Naive thymus-derived CD4-positive, alpha-beta T cell (primary cell): Measurements from ENCODE around the gene GPR180. TPM values are rescaled to one million over a fixed set of nuclear protein-coding genes. Genes with fewer than 3 reads are reported as not detected.
A peak's percentile ranks its signal among the peaks of the same experiment; 100 is the strongest.

Experiments
- ATAC-seq: fragments of 150-1000 bp; cut with Tn5 transposase; 2 replicates; pipeline ENCODE4 v1.10.0; 2021; ENCODE audit warnings: mild to moderate bottlenecking, moderate library complexity
- CTCF ChIA-PET: fragments of 350-600 bp; sonication (Branson Sonifier 250); formaldehyde crosslinking; loops from one replicate; lab custom pipeline; 2021; ENCODE audit warnings: antibody characterized with exemption; lab: Charles Lee
- POLR2A ChIA-PET: fragments of 350-600 bp; sonication (Branson Sonifier 250); formaldehyde crosslinking; loops from one replicate; lab custom pipeline; 2021; ENCODE audit warnings: antibody characterized with exemption, inconsistent platforms; lab: Charles Lee
- DNase-seq, 9 donors: peaks; one replicate each; pipeline versions ENCODE4 v3.0.0 to v3.0.0-alpha.2; 2020 to 2022; ENCODE audit warnings: mixed read lengths in 1 of 9
- H3K27ac ChIP-seq: one replicate; pipeline ENCODE4 v1.7.0; 2013; ENCODE audit warnings: mild to moderate bottlenecking, low read depth, low read length, moderate library complexity
- H3K27me3 ChIP-seq, 2 donors: one replicate each; pipeline ENCODE4 v1.7.0; 2013; ENCODE audit warnings: low read length in 2 of 2, mild to moderate bottlenecking in 2 of 2, moderate library complexity in 2 of 2; ENCODE audit not compliant: control insufficient read depth in 2 of 2, insufficient read depth in 2 of 2
- H3K36me3 ChIP-seq, 3 experiments: 1 replicate in 2 of 3; 2 replicates in 1 of 3; pipeline ENCODE4 v1.7.0; 2013; ENCODE audit warnings: low read length in 3 of 3, mild to moderate bottlenecking in 3 of 3, moderate library complexity in 1 of 3; ENCODE audit not compliant: insufficient read depth in 3 of 3, control insufficient read depth in 2 of 3
- H3K4me1 ChIP-seq, 2 donors: one replicate each; pipeline ENCODE4 v1.7.0; 2013; ENCODE audit warnings: low read length in 2 of 2, mild to moderate bottlenecking in 2 of 2, moderate library complexity in 1 of 2; ENCODE audit not compliant: control insufficient read depth in 2 of 2, insufficient read depth in 2 of 2
- H3K4me3 ChIP-seq: 2 replicates; pipeline ENCODE4 v1.7.0; 2013; ENCODE audit warnings: mild to moderate bottlenecking, low read length
- H3K9me3 ChIP-seq, 3 experiments: 1 replicate in 2 of 3; 2 replicates in 1 of 3; pipeline ENCODE4 v1.7.0; 2013; ENCODE audit warnings: low read length in 3 of 3; ENCODE audit not compliant: control insufficient read depth in 2 of 3
- H3K27ac Mint-ChIP-seq, 9 donors: one replicate each; pipeline ENCODE4 v1.8.0; 2020 to 2022; ENCODE audit warnings: mixed read lengths in 9 of 9, mild to moderate bottlenecking in 8 of 9, moderate library complexity in 5 of 9, inconsistent platforms in 2 of 9
- H3K27me3 Mint-ChIP-seq, 5 donors: one replicate each; pipeline ENCODE4 v1.8.0; 2021 to 2022; ENCODE audit warnings: mixed read lengths in 5 of 5, mild to moderate bottlenecking in 1 of 5
- H3K36me3 Mint-ChIP-seq, 5 donors: one replicate each; pipeline ENCODE4 v1.8.0; 2020 to 2022; ENCODE audit warnings: mixed read lengths in 5 of 5, mild to moderate bottlenecking in 3 of 5, inconsistent platforms in 1 of 5
- H3K4me1 Mint-ChIP-seq, 7 donors: one replicate each; pipeline ENCODE4 v1.8.0; 2020 to 2022; ENCODE audit warnings: mixed read lengths in 7 of 7, mild to moderate bottlenecking in 3 of 7, inconsistent platforms in 1 of 7
- H3K4me3 Mint-ChIP-seq, 10 donors: one replicate each; pipeline ENCODE4 v1.8.0; 2020 to 2022; ENCODE audit warnings: mild to moderate bottlenecking in 10 of 10, mixed read lengths in 10 of 10, moderate library complexity in 6 of 10, inconsistent platforms in 2 of 10
- H3K9me3 Mint-ChIP-seq, 11 donors: one replicate each; pipeline ENCODE4 v1.8.0; 2020 to 2022; ENCODE audit warnings: mixed read lengths in 11 of 11, mild to moderate bottlenecking in 4 of 11, inconsistent platforms in 1 of 11, moderate library complexity in 1 of 11
- intact Hi-C, 2 donors: fragments of 100-400 bp; cut with micrococcal nuclease; formaldehyde crosslinking; loops; one replicate each; pipeline ENCODE4 v1.15.1; 2023
- polyA plus RNA-seq, 2 donors: library from polyadenylated mRNA; unstranded; fragments of 300-500 nt; fragmentation: Illumina TruSeq; gene quantifications; one replicate each; pipeline ENCODE4 v1.2.3, GENCODE V29; 2021
- total RNA-seq, 6 experiments: library from RNA in 5 of 6; stranded (reverse) in 5 of 6; gene quantifications; 1 replicate in 5 of 6; 2 replicates in 1 of 6; pipeline ENCODE4 v1.2.3 and lab custom pipeline; 2021 to 2026

Gene GPR180
- total and polyA plus RNA-seq, 7 experiments from 2014 or later: 1.3 to 7.0 (median 2.2) TPM

GRCh38 chr13:94599877-94600276 is 1.8 kb upstream of the GPR180 start:
- CTCF ChIA-PET: interaction anchor here (0.6 kb wide), 1 partner anchor 160 kb away, joined by 3 read pairs; no protein-coding TSS in a partner anchor
- no peaks in the 10 kb centered on the region for H3K27me3 Mint-ChIP-seq
- Histone ChIP-seq H3K4me3 (no peak overlapping the region), H3K27me3 (no peaks in the 10 kb centered on the region), H3K4me1 (peaks cover 6 to 14% of the 10 kb centered on the region in 2 donors), H3K36me3 (peaks cover 0 to 8% (median 0%) of the 10 kb centered on the region in 3 experiments), H3K27ac (no peak overlapping the region), H3K9me3 (no peaks in the 10 kb centered on the region)
- peak overlapping the region in 1 of 9 donors; percentile 87 for H3K27ac Mint-ChIP-seq
- H3K9me3 Mint-ChIP-seq: peaks cover 0 to 5% (median 0%) of the 10 kb centered on the region in 11 donors
- peaks cover 24 to 53% (median 34%) of the 10 kb centered on the region in 7 donors for H3K4me1 Mint-ChIP-seq
- ATAC-seq (no peak), DNase-seq (no peak)
- peak overlapping the region in 2 of 10 donors; percentile 25 to 48 for H3K4me3 Mint-ChIP-seq
- POLR2A ChIA-PET: interaction anchor here (4.2 kb wide), 1 partner anchor 50 kb away, joined by 26 read pairs; no protein-coding TSS in a partner anchor
- H3K36me3 Mint-ChIP-seq: peaks cover 0 to 14% (median 0%) of the 10 kb centered on the region in 5 donors
- intact Hi-C loops: loop anchor here (2.0 to 5.0 kb wide), 3 partner anchors 17 to 283 kb away; no protein-coding TSS in a partner anchor

- Mint-ChIP-seq H3K4me1 (peaks cover 19 to 48% (median 38%) of the 10 kb centered on the region in 7 donors), H3K36me3 (peaks cover 5 to 23% (median 9%) of the 10 kb centered on the region in 5 donors), H3K4me3 (peak overlapping the region; percentile 79 to 90 (median 86)), H3K9me3 (peaks cover 0 to 5% (median 0%) of the 10 kb centered on the region in 11 donors), H3K27me3 (no peaks in the 10 kb centered on the region), H3K27ac (peak overlapping the region; percentile 5 to 90 (median 61))
- intact Hi-C loops: loop anchor here (1.0 to 5.0 kb wide), 3 partner anchors 8 to 285 kb away; no protein-coding TSS in a partner anchor
- Histone ChIP-seq H3K4me3 (peak overlapping the region; percentile 58), H3K36me3 (peaks cover 0 to 15% (median 0%) of the 10 kb centered on the region in 3 experiments), H3K27me3 (no peaks in the 10 kb centered on the region), H3K27ac (peak overlapping the region; percentile 75), H3K9me3 (no peaks in the 10 kb centered on the region), H3K4me1 (peaks cover 0 to 10% of the 10 kb centered on the region in 2 donors)
- POLR2A ChIA-PET: interaction anchor here (0.7 to 4.2 kb wide), 3 partner anchors 10 to 170 kb away, joined by 3 to 26 read pairs (median 6); no protein-coding TSS in a partner anchor
- ATAC-seq (no peak), DNase-seq (no peak)
- CTCF ChIA-PET: no interaction called here
Observed at GRCh38 chr13:94602467-94602866, 810 bp downstream of the GPR180 start.

- Histone ChIP-seq H3K36me3 (peaks cover 0 to 11% (median 4%) of the 10 kb centered on the region in 3 experiments), H3K4me3 (no peak overlapping the region), H3K27ac (no peak overlapping the region), H3K9me3 (no peaks in the 10 kb centered on the region), H3K27me3 (no peaks in the 10 kb centered on the region), H3K4me1 (peaks cover 0 to 10% of the 10 kb centered on the region in 2 donors)
- H3K27ac Mint-ChIP-seq: peak overlapping the region in 2 of 9 donors; percentile 53 to 70
- DNase-seq (no peak), ATAC-seq (no peak)
- peaks cover 12 to 43% (median 29%) of the 10 kb centered on the region in 7 donors for H3K4me1 Mint-ChIP-seq
- intact Hi-C loops: no loop called here
- ChIA-PET POLR2A (no interaction called here), CTCF (no interaction called here)
- H3K4me3 Mint-ChIP-seq: no peak overlapping the region
- H3K27me3 Mint-ChIP-seq: no peaks in the 10 kb centered on the region
- H3K9me3 Mint-ChIP-seq: no peaks in the 10 kb centered on the region
- H3K36me3 Mint-ChIP-seq: peaks cover 5 to 29% (median 12%) of the 10 kb centered on the region in 5 donors
Observed at GRCh38 chr13:94607056-94607455, 5.4 kb downstream of the GPR180 start.

- POLR2A ChIA-PET: interaction anchor here (0.6 kb wide), 2 partner anchors 42 to 79 kb away, joined by 3 to 4 read pairs; no protein-coding TSS in a partner anchor
- intact Hi-C loops: no loop called here
- Mint-ChIP-seq H3K4me3 (no peak overlapping the region), H3K9me3 (no peaks in the 10 kb centered on the region), H3K27me3 (no peaks in the 10 kb centered on the region), H3K4me1 (peaks cover 10 to 35% (median 21%) of the 10 kb centered on the region in 7 donors), H3K27ac (peak overlapping the region in 1 of 9 donors; percentile 30), H3K36me3 (peaks cover 5 to 32% (median 12%) of the 10 kb centered on the region in 5 donors)
- Histone ChIP-seq H3K27me3 (no peaks in the 10 kb centered on the region), H3K4me1 (peaks cover 0 to 3% of the 10 kb centered on the region in 2 donors), H3K9me3 (no peaks in the 10 kb centered on the region), H3K27ac (no peak overlapping the region), H3K36me3 (peaks cover 0 to 11% (median 4%) of the 10 kb centered on the region in 3 experiments), H3K4me3 (no peak overlapping the region)
- DNase-seq: no peak
- CTCF ChIA-PET: no interaction called here
- ATAC-seq: no peak
Observed at GRCh38 chr13:94607939-94608338, 6.3 kb downstream of the GPR180 start.

- Mint-ChIP-seq H3K4me1 (peaks cover 7 to 30% (median 19%) of the 10 kb centered on the region in 7 donors), H3K4me3 (no peak overlapping the region), H3K9me3 (no peaks in the 10 kb centered on the region), H3K27me3 (no peaks in the 10 kb centered on the region), H3K27ac (no peak overlapping the region), H3K36me3 (peaks cover 5 to 34% (median 12%) of the 10 kb centered on the region in 5 donors)
- POLR2A ChIA-PET: no interaction called here
- Histone ChIP-seq H3K9me3 (no peaks in the 10 kb centered on the region), H3K27ac (no peak overlapping the region), H3K4me1 (no peaks in the 10 kb centered on the region), H3K4me3 (no peak overlapping the region), H3K27me3 (no peaks in the 10 kb centered on the region), H3K36me3 (peaks cover 0 to 11% (median 4%) of the 10 kb centered on the region in 3 experiments)
- intact Hi-C loops: no loop called here
- DNase-seq: no peak
- CTCF ChIA-PET: interaction anchor here (0.8 kb wide), 1 partner anchor 9 kb away, joined by 3 read pairs; no protein-coding TSS in a partner anchor
- no peak for ATAC-seq
Observed at GRCh38 chr13:94608586-94608985, 6.9 kb downstream of the GPR180 start.

- CTCF ChIA-PET: interaction anchor here (0.8 kb wide), 1 partner anchor 9 kb away, joined by 3 read pairs; no protein-coding TSS in a partner anchor
- no peaks in the 10 kb centered on the region for H3K9me3 ChIP-seq
- H3K4me3 Mint-ChIP-seq: no peak overlapping the region
- intact Hi-C loops: no loop called here
- POLR2A ChIA-PET: no interaction called here
- peaks cover 5 to 34% (median 12%) of the 10 kb centered on the region in 5 donors for H3K36me3 Mint-ChIP-seq
- H3K27ac Mint-ChIP-seq: no peak overlapping the region
- no peaks in the 10 kb centered on the region for H3K27me3 Mint-ChIP-seq
- H3K4me1 Mint-ChIP-seq: peaks cover 7 to 31% (median 20%) of the 10 kb centered on the region in 7 donors
- no peaks in the 10 kb centered on the region for H3K27me3 ChIP-seq
- H3K9me3 Mint-ChIP-seq: no peaks in the 10 kb centered on the region
- H3K4me3 ChIP-seq: no peak overlapping the region
- ATAC-seq (no peak), DNase-seq (no peak)
- no peak overlapping the region for H3K27ac ChIP-seq
- H3K4me1 ChIP-seq: no peaks in the 10 kb centered on the region
- peaks cover 0 to 14% (median 4%) of the 10 kb centered on the region in 3 experiments for H3K36me3 ChIP-seq
Observed at GRCh38 chr13:94609196-94609595, 7.5 kb downstream of the GPR180 start.
